H7 (cell line): ENCODE measurements around the gene TENM3. TPM values are rescaled to one million over a fixed set of nuclear protein-coding genes. Genes with fewer than 3 reads are reported as not detected.

Experiments
- DNase-seq: peaks from one replicate; pipeline ENCODE4 v3.0.0; 2012
- H3K27me3 ChIP-seq: 2 replicates; pipeline ENCODE4 v1.6.0; 2011; ENCODE audit warnings: mild to moderate bottlenecking, low read length; ENCODE audit not compliant: control insufficient read depth, insufficient read depth
- H3K36me3 ChIP-seq: replicated peaks from 2 replicates; pipeline ENCODE4 v1.5.1; 2011; ENCODE audit warnings: low read length; ENCODE audit not compliant: control insufficient read depth, insufficient read depth
- H3K4me3 ChIP-seq: 2 replicates; pipeline ENCODE4 v1.5.1; 2011; ENCODE audit warnings: low read depth, mild to moderate bottlenecking, control low read depth, low read length, moderate library complexity; ENCODE audit not compliant: insufficient read depth
- total RNA-seq: library from RNA; depleted of rRNA; stranded (reverse); fragments of >200 nt; shearing (Covaris generic); gene quantifications from 2 replicates; pipeline ENCODE4 v1.2.3, GENCODE V29; 2014

Gene TENM3
- total RNA-seq, 1 experiment from 2014 or later, result 67.1 TPM

DNA sequence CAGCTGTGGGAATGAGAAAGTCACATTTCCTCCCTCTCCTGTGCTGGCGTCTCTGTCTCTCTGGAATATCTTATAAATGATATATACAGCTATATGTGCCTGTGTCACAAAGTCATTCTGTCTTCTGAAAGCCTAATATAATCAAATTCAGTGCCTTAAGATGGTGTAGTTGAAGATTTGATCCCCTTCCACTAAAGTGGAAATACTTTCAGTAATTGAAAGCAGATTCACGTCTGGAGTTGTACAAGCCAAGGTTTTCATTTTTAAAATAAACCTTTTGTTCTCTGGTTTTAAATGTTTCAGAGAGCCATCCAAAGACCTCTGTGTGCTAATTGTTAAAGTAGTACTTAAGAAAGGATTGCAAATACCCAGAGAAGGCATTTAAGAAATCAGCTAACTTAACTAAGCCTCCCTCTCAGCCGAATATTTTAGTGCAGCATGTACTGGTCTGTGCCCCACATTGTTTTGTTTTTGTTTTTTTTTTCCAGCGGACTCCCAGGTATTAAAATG, 206.8 kb downstream of the TENM3 start:
- Histone ChIP-seq H3K4me3 (peak overlapping the region; percentile 76), H3K27me3 (peaks cover 2% of the 10 kb centered on the region; the same call in 1 of the 2 replicates), H3K36me3 (no peaks in the 10 kb centered on the region)
- DNase-seq, result no peak

DNA sequence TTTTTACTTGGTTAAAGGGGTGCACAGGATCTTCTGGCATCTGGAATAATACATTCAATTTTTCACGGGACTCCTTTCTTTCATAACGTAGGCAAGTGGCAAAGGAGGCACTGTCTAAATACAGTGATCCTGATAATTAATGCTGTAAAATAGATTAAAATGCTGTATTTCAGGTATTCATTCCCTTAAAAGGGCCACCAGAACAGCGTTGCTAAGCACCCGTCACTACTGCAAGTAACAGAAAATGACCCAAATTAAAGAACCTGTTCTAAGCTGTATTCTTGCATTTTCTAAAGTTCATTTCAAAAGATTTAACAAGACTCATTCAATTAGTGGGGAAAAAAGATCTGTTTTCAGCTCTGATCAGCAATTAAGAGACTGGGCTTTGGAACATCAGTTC, 208.2 kb downstream of the TENM3 start:
- peaks cover 2% of the 10 kb centered on the region; the same call in 1 of the 2 replicates for H3K27me3 ChIP-seq
- DNase-seq, result no peak
- no peaks in the 10 kb centered on the region for H3K36me3 ChIP-seq
- no peak overlapping the region for H3K4me3 ChIP-seq

DNA sequence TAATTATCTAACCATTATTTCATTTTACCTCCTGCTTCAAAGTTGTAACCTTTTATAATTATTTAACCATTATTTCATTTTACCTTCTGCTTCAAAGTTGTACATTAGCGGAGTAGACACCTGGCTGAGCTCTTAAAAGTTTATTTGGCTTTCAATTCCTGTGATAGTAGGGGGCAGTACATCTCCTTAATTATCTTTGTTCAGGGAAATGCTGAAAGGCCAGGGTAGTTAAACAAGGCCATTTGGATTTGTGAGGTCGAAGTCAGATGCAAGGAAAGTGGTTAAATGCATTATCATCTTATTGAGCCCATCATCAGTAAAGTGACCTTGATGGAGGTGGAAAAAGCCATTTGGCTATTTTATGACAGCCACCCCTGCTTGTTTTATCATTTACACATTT, 210.6 kb downstream of the TENM3 start:
- no peak overlapping the region for H3K4me3 ChIP-seq
- no peak for DNase-seq
- no peaks in the 10 kb centered on the region for H3K36me3 ChIP-seq
- no peaks in the 10 kb centered on the region for H3K27me3 ChIP-seq

DNA sequence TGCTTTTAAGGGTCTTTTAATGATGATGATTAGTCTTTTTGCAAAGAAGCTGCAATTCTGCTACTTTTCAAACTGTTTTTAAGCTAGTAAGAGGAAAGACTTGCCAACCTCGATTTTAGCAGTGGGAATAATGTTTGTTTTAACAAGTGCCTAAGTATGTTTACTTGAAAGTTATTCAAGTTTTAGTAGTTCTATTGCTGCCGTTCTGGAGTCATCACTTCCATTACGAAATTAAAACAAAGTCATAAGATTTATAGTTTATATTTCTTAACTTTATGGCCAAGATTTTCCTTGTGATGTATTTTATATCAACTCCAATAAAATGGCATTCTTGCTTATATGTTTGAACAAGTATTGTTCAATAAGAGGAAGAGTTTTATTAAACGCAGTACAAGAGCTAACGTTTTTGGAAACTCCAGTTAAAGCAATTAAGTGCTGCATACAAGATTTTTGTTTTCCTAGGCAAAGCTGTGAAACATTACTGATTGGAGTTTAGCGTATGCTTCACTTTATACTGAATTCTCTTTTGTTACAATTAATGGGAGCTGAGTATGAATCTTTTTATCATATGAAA, 211.3 kb downstream of the TENM3 start:
- H3K27me3 ChIP-seq, result no peaks in the 10 kb centered on the region
- no peaks in the 10 kb centered on the region for H3K36me3 ChIP-seq
- no peak overlapping the region for H3K4me3 ChIP-seq
- no peak for DNase-seq

GRCh38 chr4:182465114-182465513, 221.9 kb downstream of the TENM3 start:
- Histone ChIP-seq H3K36me3 (no peaks in the 10 kb centered on the region), H3K4me3 (no peak overlapping the region), H3K27me3 (no peaks in the 10 kb centered on the region)
- DNase-seq, result no peak

GRCh38 chr4:182465979-182466378, 222.8 kb downstream of the TENM3 start:
- no peaks in the 10 kb centered on the region for H3K27me3 ChIP-seq
- no peak for DNase-seq
- H3K4me3 ChIP-seq, result no peak overlapping the region

DNA sequence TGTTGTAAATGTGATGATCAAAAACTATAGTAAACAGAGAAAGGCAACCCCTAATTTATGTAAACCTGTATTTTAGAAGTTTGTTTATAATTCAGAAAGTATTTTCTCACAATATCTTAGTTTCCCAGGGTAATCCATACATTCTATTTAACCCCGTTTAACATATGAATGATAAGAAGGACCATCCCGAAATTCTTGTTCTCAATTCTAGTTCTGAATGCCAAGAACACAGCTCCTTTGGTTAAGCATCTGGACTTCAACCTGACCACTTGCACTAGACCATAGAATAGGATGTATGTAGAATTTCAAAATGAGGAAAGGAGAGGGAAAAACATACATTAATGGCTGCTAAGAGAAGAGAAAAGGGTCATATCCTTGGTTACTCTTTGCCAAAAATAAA, 227.0 kb downstream of the TENM3 start:
- Histone ChIP-seq H3K27me3 (no peaks in the 10 kb centered on the region), H3K4me3 (no peak overlapping the region), H3K36me3 (no peaks in the 10 kb centered on the region)
- no peak for DNase-seq

More at GRCh38 chr4:182465979-182466378, 222.8 kb downstream of the TENM3 start:
- H3K36me3 ChIP-seq, result no peaks in the 10 kb centered on the region

DNA sequence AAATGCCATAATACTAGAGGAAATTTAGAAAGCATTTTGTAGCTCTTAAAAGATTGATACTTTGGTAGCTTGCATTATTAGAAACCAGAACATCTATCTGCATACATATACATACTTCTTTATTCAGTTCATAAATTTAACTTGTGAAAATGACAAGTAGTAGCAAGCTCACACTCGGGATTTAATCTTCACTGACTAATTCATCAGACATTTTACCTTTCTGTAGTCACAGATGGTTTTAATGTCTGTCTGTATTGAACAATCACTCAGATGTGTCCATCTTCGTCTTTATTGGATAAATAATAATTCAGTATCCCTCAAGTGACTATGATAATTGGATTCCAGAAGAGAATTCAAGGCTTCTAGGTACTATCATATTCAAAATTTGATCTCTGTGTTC, 232.3 kb downstream of the TENM3 start:
- Histone ChIP-seq H3K36me3 (no peaks in the 10 kb centered on the region), H3K27me3 (no peaks in the 10 kb centered on the region), H3K4me3 (no peak overlapping the region)
- no peak for DNase-seq

GRCh38 chr4:182478475-182478874, 235.3 kb downstream of the TENM3 start:
- no peak overlapping the region for H3K4me3 ChIP-seq
- DNase-seq, result peak; percentile 30
- H3K27me3 ChIP-seq, result no peaks in the 10 kb centered on the region
- H3K36me3 ChIP-seq, result no peaks in the 10 kb centered on the region

DNA sequence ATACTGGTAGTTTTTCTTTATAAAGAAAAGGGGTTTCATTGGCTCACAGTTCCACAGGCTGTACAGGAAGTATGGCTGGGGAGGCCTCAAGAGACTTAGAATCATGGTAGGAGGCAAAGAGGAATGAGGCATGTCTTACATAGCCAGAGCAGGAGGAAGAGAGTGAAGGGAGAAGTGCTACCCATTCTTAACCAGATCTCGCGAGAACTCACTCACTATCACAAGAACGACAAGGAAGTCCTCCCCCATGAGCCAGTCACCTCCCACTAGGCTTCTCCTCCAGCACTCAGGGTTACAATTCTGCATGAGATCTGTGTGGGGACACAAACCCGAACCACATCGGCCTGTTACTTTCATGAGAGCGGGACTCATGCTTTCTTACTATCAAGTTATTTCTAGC, 240.5 kb downstream of the TENM3 start:
- Histone ChIP-seq H3K36me3 (no peaks in the 10 kb centered on the region), H3K4me3 (no peak overlapping the region), H3K27me3 (no peaks in the 10 kb centered on the region)
- no peak for DNase-seq

DNA sequence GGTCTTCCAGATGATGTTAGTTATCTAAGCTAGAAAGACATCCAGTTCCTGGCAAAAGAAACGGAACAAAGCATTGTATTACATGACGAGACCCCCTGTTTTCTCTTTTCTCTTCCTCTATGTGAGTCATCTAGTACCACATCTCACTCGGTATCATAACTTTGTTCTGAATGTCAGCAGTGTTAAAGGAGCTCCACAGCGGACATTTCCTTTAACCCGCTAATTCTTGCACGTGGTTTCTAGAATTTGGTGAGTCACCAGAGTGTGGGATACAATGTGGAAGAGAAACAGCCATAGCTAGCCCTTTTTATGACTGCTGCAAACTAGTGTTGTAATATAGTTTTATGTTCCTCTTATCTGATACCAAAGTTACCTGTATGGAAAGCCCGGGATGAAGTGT, 243.7 kb downstream of the TENM3 start:
- Histone ChIP-seq H3K36me3 (no peaks in the 10 kb centered on the region), H3K27me3 (no peaks in the 10 kb centered on the region), H3K4me3 (no peak overlapping the region)
- DNase-seq, result no peak

DNA sequence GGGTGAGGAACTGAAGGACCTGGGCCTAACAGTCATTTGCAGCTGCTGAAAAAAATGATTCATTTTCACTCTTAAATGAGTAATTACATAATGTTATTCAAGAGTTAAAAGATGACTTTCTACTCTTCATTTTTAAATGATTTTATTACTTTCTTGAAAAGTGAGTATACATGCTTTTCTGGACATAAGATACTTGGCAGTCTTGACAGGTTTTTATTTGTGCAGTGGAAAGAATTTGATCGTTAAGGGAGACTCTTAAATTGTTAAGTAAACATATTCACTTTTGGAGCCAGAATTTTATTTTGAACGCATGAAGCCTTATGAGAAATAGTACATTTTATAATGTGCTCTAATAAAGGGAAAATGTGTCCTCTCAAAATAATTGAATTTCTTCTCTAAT, 245.7 kb downstream of the TENM3 start:
- H3K27me3 ChIP-seq, result no peaks in the 10 kb centered on the region

DNA sequence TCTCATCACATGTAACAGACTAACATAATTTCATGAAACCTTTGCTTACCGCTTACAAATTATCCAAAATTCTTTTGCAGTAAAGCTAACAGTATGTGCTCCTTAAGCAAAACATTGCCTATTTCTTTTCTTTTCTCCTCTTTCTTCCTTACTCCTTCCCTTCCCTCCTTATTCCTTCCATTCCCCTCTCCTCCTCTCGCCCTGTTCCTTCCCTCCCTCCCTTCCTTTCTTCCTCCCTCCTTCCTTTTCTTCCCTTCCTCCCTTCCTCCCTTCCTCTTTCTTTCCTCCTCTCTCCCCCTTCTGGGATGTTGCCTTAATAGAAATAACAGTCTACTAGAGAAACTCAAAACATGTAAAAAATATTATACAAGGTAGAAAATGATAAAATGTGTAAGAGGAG, 246.4 kb downstream of the TENM3 start:
- no peaks in the 10 kb centered on the region for H3K27me3 ChIP-seq
- no peaks in the 10 kb centered on the region for H3K36me3 ChIP-seq
- no peak overlapping the region for H3K4me3 ChIP-seq
- no peak for DNase-seq

More for the DNA sequence above, 245.7 kb downstream of the TENM3 start:
- DNase-seq, result no peak
- Histone ChIP-seq H3K36me3 (no peaks in the 10 kb centered on the region), H3K4me3 (no peak overlapping the region)

- no peak for DNase-seq
- no peaks in the 10 kb centered on the region for H3K36me3 ChIP-seq
- H3K4me3 ChIP-seq, result no peak overlapping the region
- no peaks in the 10 kb centered on the region for H3K27me3 ChIP-seq
Observed at GRCh38 chr4:182491719-182492118, 248.5 kb downstream of the TENM3 start.

DNA sequence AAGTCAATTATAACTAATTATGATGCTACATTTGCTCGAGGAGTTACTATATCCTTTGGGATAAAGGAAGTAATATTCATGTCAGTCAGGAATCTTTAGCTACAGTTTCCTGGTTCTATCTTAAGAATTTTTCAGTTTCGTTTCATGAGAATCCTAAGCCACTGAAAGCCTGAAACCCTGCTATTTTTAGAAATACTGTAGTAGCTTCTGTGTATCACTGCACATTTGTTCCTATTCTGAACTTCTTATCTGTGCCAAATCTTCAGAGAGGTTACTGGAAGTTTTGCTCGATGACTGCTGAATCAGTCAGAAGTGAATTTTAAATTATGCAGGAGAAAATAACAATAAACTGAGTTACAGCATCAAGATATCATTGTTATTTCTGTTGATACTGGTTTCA, 249.2 kb downstream of the TENM3 start:
- no peak for DNase-seq
- Histone ChIP-seq H3K27me3 (no peaks in the 10 kb centered on the region), H3K36me3 (no peaks in the 10 kb centered on the region), H3K4me3 (no peak overlapping the region)

DNA sequence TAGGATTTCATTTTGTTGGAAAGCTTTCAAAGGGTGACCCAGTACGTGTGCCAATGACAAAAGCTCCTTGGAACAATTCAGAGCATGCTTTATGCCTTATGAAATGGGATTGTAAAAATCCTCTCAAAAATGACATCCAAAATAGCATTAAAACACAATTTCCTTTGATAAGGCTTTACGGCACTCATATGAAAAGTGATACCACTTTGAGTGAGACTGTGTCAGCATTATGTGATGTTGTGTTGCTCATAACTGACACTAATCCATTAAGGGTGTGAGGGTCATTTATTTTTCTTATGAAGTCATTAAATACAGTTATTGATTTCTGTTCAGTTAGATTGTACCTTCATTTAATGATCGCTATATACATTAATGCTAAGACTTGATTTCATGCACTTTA, 250.2 kb downstream of the TENM3 start:
- Histone ChIP-seq H3K36me3 (no peaks in the 10 kb centered on the region), H3K4me3 (no peak overlapping the region), H3K27me3 (no peaks in the 10 kb centered on the region)
- DNase-seq, result no peak
